HCT116 (cell line): ENCODE measurements around the gene MGST3. TPM values are rescaled to one million over a fixed set of nuclear protein-coding genes. Genes with fewer than 3 reads are reported as not detected.
"Not testable (repeated sequence)": the region's sequence is repeated elsewhere in the genome, so short reads cannot be mapped to it uniquely, and the experiment has no call there.

Experiments used
- ATAC-seq: fragments of 200-7000 bp; cut with Tn5 transposase; 2 replicates; pipeline ENCODE4 v1.9.1; 2020; ENCODE audit warnings: mild to moderate bottlenecking, moderate library complexity
- BruUV-seq: library from RNA; stranded (reverse); fragments of 400-500 nt; replicated peaks from 2 replicates; lab custom pipeline; 2021; lab: Mats Ljungman, UMichigan
- CTCF ChIA-PET: fragments of 300-600 bp; sonication (Branson Sonifier 250); formaldehyde crosslinking; loops from one replicate; lab custom pipeline; 2021; ENCODE audit warnings: antibody characterized with exemption; lab: Charles Lee
- POLR2A ChIA-PET: fragments of 300-600, 350-600 bp; sonication (Branson Sonifier 250); formaldehyde crosslinking; loops from one replicate; lab custom pipeline; 2021; ENCODE audit warnings: antibody characterized with exemption; lab: Charles Lee
- RAD21 ChIA-PET, 2 experiments: fragments of 300-600 bp; sonication (Branson Sonifier 250); formaldehyde crosslinking; loops; one replicate each; lab custom pipeline; 2023; ENCODE audit warnings: low total read pairs in 2 of 2; ENCODE audit not compliant: uncharacterized antibody in 2 of 2, unreplicated experiment in 2 of 2, low non-redundant PET in 1 of 2; lab: Charles Lee
- DNase-seq: peaks from one replicate; pipeline ENCODE4 v3.0.0-alpha.2; 2010; ENCODE audit warnings: low read depth, low spot score
- H2AFZ ChIP-seq: fragments of 200-600 bp; shearing (Covaris generic), sonication (generic); 2 replicates; pipeline ENCODE4 v1.6.1; 2017; ENCODE audit warnings: low read depth, mixed run types, mixed read lengths, antibody characterized with exemption, low read length; ENCODE audit not compliant: poor library complexity, severe bottlenecking
- H3K27ac ChIP-seq: 2 replicates; pipeline ENCODE4 v1.5.1; 2012; ENCODE audit warnings: low read depth, low read length
- H3K27me3 ChIP-seq: fragments of 200-600 bp; sonication (generic); 2 replicates; pipeline ENCODE4 v1.6.1; 2016; ENCODE audit warnings: mixed run types, low read length, mixed read lengths; ENCODE audit not compliant: insufficient read depth
- H3K36me3 ChIP-seq, 2 experiments: fragments of 200-500 bp in 1 of 2; fragments of 200-600 bp in 1 of 2; sonication (Bioruptor generic) in 1 of 2; sonication (generic) in 1 of 2; 2 replicates each; pipeline versions ENCODE4 v1.5.1 to v1.6.1; 2014 to 2016; ENCODE audit warnings: low read length in 2 of 2, inconsistent platforms in 1 of 2, mixed read lengths in 1 of 2, mixed run types in 1 of 2; ENCODE audit not compliant: insufficient read depth in 2 of 2, control insufficient read depth in 1 of 2
- H3K4me1 ChIP-seq, 2 experiments: fragments of 200-600 bp in 1 of 2; sonication (generic) in 1 of 2; 2 replicates each; pipeline versions ENCODE4 v1.5.1 to v1.6.1; 2012 to 2017; ENCODE audit warnings: low read length in 2 of 2, inconsistent platforms in 1 of 2, mild to moderate bottlenecking in 1 of 2, mixed read lengths in 1 of 2, mixed run types in 1 of 2, moderate library complexity in 1 of 2; ENCODE audit not compliant: insufficient read depth in 2 of 2, control insufficient read depth in 1 of 2
- H3K4me2 ChIP-seq: fragments of 200-600 bp; sonication (generic); 2 replicates; pipeline ENCODE4 v1.6.1; 2017; ENCODE audit warnings: mixed run types, low read length, mixed read lengths
- H3K4me3 ChIP-seq, 2 experiments: fragments of 200-600 bp in 1 of 2; sonication (generic) in 1 of 2; replicated peaks in 1 of 2; 2 replicates each; pipeline ENCODE4 v1.5.1; 2011 to 2016; ENCODE audit warnings: low read length in 2 of 2, control low read depth in 1 of 2, low read depth in 1 of 2, mild to moderate bottlenecking in 1 of 2, mixed read lengths in 1 of 2, mixed run types in 1 of 2
- H3K79me2 ChIP-seq: fragments of 200-600 bp; sonication (generic); 2 replicates; pipeline ENCODE4 v1.6.1; 2017; ENCODE audit warnings: mild to moderate bottlenecking, mixed run types, low read length, moderate library complexity, mixed read lengths; ENCODE audit not compliant: insufficient read depth
- H3K9ac ChIP-seq: fragments of 200-600 bp; sonication (generic); 2 replicates; pipeline ENCODE4 v1.6.1; 2016; ENCODE audit warnings: low read length, mixed read lengths
- H3K9me2 ChIP-seq: fragments of 200-600 bp; sonication (generic), shearing (Covaris generic); 2 replicates; pipeline ENCODE4 v1.6.1; 2017; ENCODE audit warnings: mixed run types, mild to moderate bottlenecking, moderate library complexity; ENCODE audit not compliant: insufficient read depth
- H3K9me3 ChIP-seq, 2 experiments: fragments of 200-500 bp in 1 of 2; fragments of 200-600 bp in 1 of 2; sonication (Bioruptor generic) in 1 of 2; sonication (generic) in 1 of 2; 2 replicates each; pipeline ENCODE4 v1.6.1; 2014 to 2017; ENCODE audit warnings: low read length in 2 of 2, mixed read lengths in 2 of 2, inconsistent platforms in 1 of 2, low read depth in 1 of 2, mild to moderate bottlenecking in 1 of 2, mixed run types in 1 of 2, moderate library complexity in 1 of 2; ENCODE audit not compliant: control insufficient read depth in 1 of 2, insufficient read depth in 1 of 2
- H4K20me1 ChIP-seq: fragments of 200-600 bp; sonication (generic), shearing (Covaris generic); 2 replicates; pipeline ENCODE4 v1.6.1; 2017; ENCODE audit warnings: mixed run types, mild to moderate bottlenecking, moderate library complexity; ENCODE audit not compliant: insufficient read depth
- CBX3 ChIP-seq: IDR thresholded peaks from 2 replicates; pipeline ENCODE4 v1.6.1; 2012; ENCODE audit warnings: low read depth
- CTCF ChIP-seq, 3 experiments: fragments of 200-600 bp in 1 of 3; sonication (generic) in 1 of 3; IDR thresholded peaks in 2 of 3; conservative IDR thresholded peaks in 1 of 3; 2 replicates each; pipeline ENCODE4 v1.5.1; 2012 to 2017; ENCODE audit warnings: low read depth in 2 of 3, low read length in 2 of 3, antibody characterized with exemption in 1 of 3, borderline replicate concordance in 1 of 3, control low read depth in 1 of 3, mild to moderate bottlenecking in 1 of 3, mixed read lengths in 1 of 3, mixed run types in 1 of 3, moderate library complexity in 1 of 3; ENCODE audit not compliant: insufficient read depth in 1 of 3
- EGR1 ChIP-seq: IDR thresholded peaks from 2 replicates; pipeline ENCODE4 v1.6.1; 2012; ENCODE audit warnings: low read depth
- ELF1 ChIP-seq: IDR thresholded peaks from 2 replicates; pipeline ENCODE4 v1.6.1; 2012; ENCODE audit warnings: low read depth, borderline replicate concordance
- EZH2 ChIP-seq: fragments of 200-600 bp; sonication (generic); IDR thresholded peaks from 2 replicates; pipeline ENCODE4 v1.6.1; 2017; ENCODE audit warnings: antibody characterized with exemption, mixed run types
- EZH2phosphoT487 ChIP-seq: fragments of 200-600 bp; IDR thresholded peaks from 2 replicates; pipeline ENCODE4 v1.6.1; 2018; ENCODE audit warnings: antibody characterized with exemption, borderline replicate concordance
- JUND ChIP-seq: IDR thresholded peaks from 2 replicates; pipeline ENCODE4 v1.6.1; 2012
- MAX ChIP-seq: IDR thresholded peaks from 2 replicates; pipeline ENCODE4 v1.6.1; 2012
- POLR2AphosphoS5 ChIP-seq: IDR thresholded peaks from 2 replicates; pipeline ENCODE4 v1.6.1; 2011; ENCODE audit warnings: mild to moderate bottlenecking, low read depth, low read length, moderate library complexity
- SIN3A ChIP-seq: IDR thresholded peaks from 2 replicates; pipeline ENCODE4 v1.6.1; 2012; ENCODE audit warnings: low read depth
- SP1 ChIP-seq: IDR thresholded peaks from 2 replicates; pipeline ENCODE4 v1.6.1; 2012; ENCODE audit warnings: low read depth
- TCF7L2 ChIP-seq: IDR thresholded peaks from 2 replicates; pipeline ENCODE4 v1.7.0; 2011; ENCODE audit warnings: borderline replicate concordance, inconsistent platforms; ENCODE audit not compliant: insufficient read depth, insufficient read length; ENCODE audit errors: extremely low read depth
- YY1 ChIP-seq: IDR thresholded peaks from 2 replicates; pipeline ENCODE4 v1.6.1; 2011; ENCODE audit warnings: low read length, low read depth, moderate library complexity, mild to moderate bottlenecking; ENCODE audit not compliant: insufficient replicate concordance; ENCODE audit errors: extremely low read depth
- ZFX ChIP-seq: fragments of 450-650 bp; IDR thresholded peaks from 2 replicates; pipeline ENCODE4 v1.6.1; 2017
- ZNF274 ChIP-seq: fragments of 200-500 bp; sonication (Bioruptor generic); IDR thresholded peaks from 2 replicates; pipeline ENCODE4 v1.6.1; 2014; ENCODE audit warnings: mild to moderate bottlenecking, low read depth, low read length, inconsistent platforms
- intact Hi-C: fragments of 100-400 bp; cut with micrococcal nuclease; formaldehyde crosslinking; loops from 2 replicates; pipeline ENCODE4 v1.10.0; 2022
- total RNA-seq: library from RNA; stranded (reverse); gene quantifications from one replicate; pipeline ENCODE4 v1.2.1, GENCODE V29; 2021; ENCODE audit not compliant: unreplicated experiment
- TF ChIP-seq, protein P1 (sequence below): IDR thresholded peaks from 2 replicates; pipeline ENCODE4 v1.6.1; 2012
- TF ChIP-seq, protein P2 (sequence below): IDR thresholded peaks from 2 replicates; pipeline ENCODE4 v1.6.1; 2012; ENCODE audit warnings: low read depth

MGST3 gene
- total RNA-seq, 1 experiment from 2014 or later: 93.7 TPM

- Histone ChIP-seq H3K9ac (no peak overlapping the region), H4K20me1 (no peaks in the 10 kb centered on the region), H3K79me2 (no peaks in the 10 kb centered on the region), H3K4me3 (no peak overlapping the region), H3K27ac (no peak overlapping the region), H3K9me3 (no peaks in the 10 kb centered on the region), H3K9me2 (no peaks in the 10 kb centered on the region), H2AFZ (no peak overlapping the region), H3K36me3 (no peaks in the 10 kb centered on the region), H3K27me3 (peaks cover 53% of the 10 kb centered on the region), H3K4me1 (no peaks in the 10 kb centered on the region), H3K4me2 (no peak overlapping the region)
- TF ChIP-seq MAX (no peak), JUND (no peak), CTCF (IDR thresholded peaks at IDR 0.05 in 2 of 3, conservative IDR thresholded peaks at IDR 0.05 in 1 of 3; ENCODE audit: borderline replicate concordance in 1 of 3, insufficient read depth in 1 of 3, low read depth in 2 of 3, low read length in 2 of 3) (no peak), TCF7L2 (no peak), POLR2AphosphoS5 (no peak), EZH2phosphoT487 (no peak), SP1 (no peak), ZFX (no peak), ZNF274 (no peak), ELF1 (no peak), CBX3 (no peak), EGR1 (no peak), SIN3A (no peak), YY1 (no peak), EZH2 (no peak)
- TF ChIP-seq, protein P1, sequence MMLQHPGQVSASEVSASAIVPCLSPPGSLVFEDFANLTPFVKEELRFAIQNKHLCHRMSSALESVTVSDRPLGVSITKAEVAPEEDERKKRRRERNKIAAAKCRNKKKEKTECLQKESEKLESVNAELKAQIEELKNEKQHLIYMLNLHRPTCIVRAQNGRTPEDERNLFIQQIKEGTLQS: no peak
- TF ChIP-seq, protein P2, sequence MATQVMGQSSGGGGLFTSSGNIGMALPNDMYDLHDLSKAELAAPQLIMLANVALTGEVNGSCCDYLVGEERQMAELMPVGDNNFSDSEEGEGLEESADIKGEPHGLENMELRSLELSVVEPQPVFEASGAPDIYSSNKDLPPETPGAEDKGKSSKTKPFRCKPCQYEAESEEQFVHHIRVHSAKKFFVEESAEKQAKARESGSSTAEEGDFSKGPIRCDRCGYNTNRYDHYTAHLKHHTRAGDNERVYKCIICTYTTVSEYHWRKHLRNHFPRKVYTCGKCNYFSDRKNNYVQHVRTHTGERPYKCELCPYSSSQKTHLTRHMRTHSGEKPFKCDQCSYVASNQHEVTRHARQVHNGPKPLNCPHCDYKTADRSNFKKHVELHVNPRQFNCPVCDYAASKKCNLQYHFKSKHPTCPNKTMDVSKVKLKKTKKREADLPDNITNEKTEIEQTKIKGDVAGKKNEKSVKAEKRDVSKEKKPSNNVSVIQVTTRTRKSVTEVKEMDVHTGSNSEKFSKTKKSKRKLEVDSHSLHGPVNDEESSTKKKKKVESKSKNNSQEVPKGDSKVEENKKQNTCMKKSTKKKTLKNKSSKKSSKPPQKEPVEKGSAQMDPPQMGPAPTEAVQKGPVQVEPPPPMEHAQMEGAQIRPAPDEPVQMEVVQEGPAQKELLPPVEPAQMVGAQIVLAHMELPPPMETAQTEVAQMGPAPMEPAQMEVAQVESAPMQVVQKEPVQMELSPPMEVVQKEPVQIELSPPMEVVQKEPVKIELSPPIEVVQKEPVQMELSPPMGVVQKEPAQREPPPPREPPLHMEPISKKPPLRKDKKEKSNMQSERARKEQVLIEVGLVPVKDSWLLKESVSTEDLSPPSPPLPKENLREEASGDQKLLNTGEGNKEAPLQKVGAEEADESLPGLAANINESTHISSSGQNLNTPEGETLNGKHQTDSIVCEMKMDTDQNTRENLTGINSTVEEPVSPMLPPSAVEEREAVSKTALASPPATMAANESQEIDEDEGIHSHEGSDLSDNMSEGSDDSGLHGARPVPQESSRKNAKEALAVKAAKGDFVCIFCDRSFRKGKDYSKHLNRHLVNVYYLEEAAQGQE: no peak
- POLR2A ChIA-PET: no interaction called here
- CTCF ChIA-PET: interaction anchor here (0.9 kb wide), 2 partner anchors 181 to 193 kb away, joined by 3 to 4 read pairs; no protein-coding TSS in a partner anchor
- RAD21 ChIA-PET: no interaction called here
- no peak for ATAC-seq
- intact Hi-C loops: no loop called here
- BruUV-seq: no TSS peak
- no peak for DNase-seq
Observed at GRCh38 chr1:165586398-165586797, 44.6 kb upstream of the MGST3 start.

DNA sequence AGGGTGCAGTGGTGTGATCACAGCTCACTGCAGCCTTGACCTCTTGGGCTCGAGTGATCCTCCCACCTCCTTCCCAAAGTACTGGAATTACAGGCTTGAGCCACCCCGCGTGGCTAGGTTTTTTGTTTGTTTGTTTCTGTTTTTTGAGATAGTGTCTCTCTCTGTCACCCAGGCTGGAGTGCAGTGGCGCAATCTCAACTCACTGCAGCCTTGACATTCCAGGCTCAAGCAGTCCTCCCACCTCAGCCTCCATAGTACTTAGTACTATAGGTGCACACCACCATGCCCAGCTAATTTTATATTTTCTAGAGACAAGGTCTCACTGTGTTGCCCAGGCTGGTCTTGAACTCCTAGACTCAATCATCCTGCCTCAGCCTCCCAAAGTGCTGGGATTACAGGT, 39.6 kb upstream of the MGST3 start:
- H3K4me1 ChIP-seq, H3K36me3 ChIP-seq, POLR2A ChIA-PET, ATAC-seq, H3K4me3 ChIP-seq, H3K9me2 ChIP-seq, BruUV-seq, H3K4me2 ChIP-seq, DNase-seq, H2AFZ ChIP-seq, H3K9me3 ChIP-seq, H3K79me2 ChIP-seq, H4K20me1 ChIP-seq, H3K27ac ChIP-seq, H3K9ac ChIP-seq: not testable (repeated sequence)
- CTCF ChIA-PET: interaction anchor here (1.4 to 4.0 kb wide), 5 partner anchors 181 to 223 kb away, joined by 6 to 26 read pairs (median 16); no protein-coding TSS in a partner anchor
- peaks cover 54% of the 10 kb centered on the region for H3K27me3 ChIP-seq
- intact Hi-C loops: loop anchor here (10.0 kb wide), 2 partner anchors 477 to 843 kb away; no protein-coding TSS in a partner anchor
- RAD21 ChIA-PET: interaction anchor here in 1 of 2 experiments (1.2 to 2.0 kb wide), 2 partner anchors 188 to 198 kb away, joined by 3 to 8 read pairs; no protein-coding TSS in a partner anchor
